H9 (cell line): ENCODE data around the gene EIF4E1B. TPM values are rescaled to one million over a fixed set of nuclear protein-coding genes. Genes with fewer than 3 reads are reported as not detected.

Experiments
- DNase-seq: peaks from one replicate; pipeline ENCODE4 v3.0.0-alpha.2; 2017
- H2AFZ ChIP-seq: one replicate; pipeline ENCODE4 v1.6.1; 2013; ENCODE audit warnings: mild to moderate bottlenecking, low read length, control low read depth, moderate library complexity
- H2AK5ac ChIP-seq: 2 replicates; pipeline ENCODE4 v1.6.1; 2013; ENCODE audit warnings: low read length, control low read depth, mixed read lengths; ENCODE audit not compliant: insufficient read length
- H2BK120ac ChIP-seq: one replicate; pipeline ENCODE4 v1.6.1; 2013; ENCODE audit warnings: low read depth, mild to moderate bottlenecking, low read length, control low read depth, inconsistent platforms; ENCODE audit not compliant: poor library complexity, severe bottlenecking
- H2BK12ac ChIP-seq: 2 replicates; pipeline ENCODE4 v1.6.1; 2013; ENCODE audit warnings: low read length, control low read depth, mixed read lengths, low read depth; ENCODE audit not compliant: insufficient read length
- H2BK15ac ChIP-seq: 2 replicates; pipeline ENCODE4 v1.6.1; 2013; ENCODE audit warnings: low read depth, low read length, control low read depth
- H2BK20ac ChIP-seq: one replicate; pipeline ENCODE4 v1.6.1; 2013; ENCODE audit warnings: low read depth, mild to moderate bottlenecking, low read length, control low read depth, inconsistent platforms; ENCODE audit not compliant: poor library complexity, severe bottlenecking
- H2BK5ac ChIP-seq: 2 replicates; pipeline ENCODE4 v1.6.1; 2013; ENCODE audit warnings: low read length, control low read depth, mixed read lengths; ENCODE audit not compliant: insufficient read length
- H3K14ac ChIP-seq: 2 replicates; pipeline ENCODE4 v1.6.1; 2013; ENCODE audit warnings: low read length, control low read depth; ENCODE audit not compliant: insufficient read depth
- H3K18ac ChIP-seq: 2 replicates; pipeline ENCODE4 v1.6.1; 2013; ENCODE audit warnings: low read depth, mild to moderate bottlenecking, mixed read lengths, low read length, control low read depth; ENCODE audit not compliant: insufficient read length
- H3K23ac ChIP-seq: 2 replicates; pipeline ENCODE4 v1.6.1; 2013; ENCODE audit warnings: low read length, control low read depth, mixed read lengths, low read depth; ENCODE audit not compliant: insufficient read length
- H3K23me2 ChIP-seq: 2 replicates; pipeline ENCODE4 v1.6.1; 2013; ENCODE audit warnings: low read depth, mild to moderate bottlenecking, mixed read lengths, low read length, control low read depth; ENCODE audit not compliant: insufficient read length, poor library complexity, severe bottlenecking
- H3K27ac ChIP-seq: 2 replicates; pipeline ENCODE4 v1.5.1; 2013; ENCODE audit warnings: low read length, control low read depth, mixed read lengths, low read depth; ENCODE audit not compliant: insufficient read length
- H3K27me3 ChIP-seq: 2 replicates; pipeline ENCODE4 v1.6.1; 2013; ENCODE audit warnings: low read length, control low read depth, inconsistent platforms; ENCODE audit not compliant: insufficient read depth
- H3K4ac ChIP-seq: 2 replicates; pipeline ENCODE4 v1.6.1; 2013; ENCODE audit warnings: low read depth, mild to moderate bottlenecking, control low read depth, inconsistent platforms, low read length, moderate library complexity
- H3K4me1 ChIP-seq: 2 replicates; pipeline ENCODE4 v1.6.1; 2013; ENCODE audit warnings: low read length, control low read depth, inconsistent platforms; ENCODE audit not compliant: insufficient read depth
- H3K4me2 ChIP-seq: 2 replicates; pipeline ENCODE4 v1.6.1; 2013; ENCODE audit warnings: low read length, control low read depth, mixed read lengths; ENCODE audit not compliant: insufficient read length, insufficient read depth
- H3K56ac ChIP-seq: 2 replicates; pipeline ENCODE4 v1.6.1; 2013; ENCODE audit warnings: low read depth, mild to moderate bottlenecking, mixed read lengths, low read length, control low read depth; ENCODE audit not compliant: insufficient read length
- H3K79me1 ChIP-seq: 2 replicates; pipeline ENCODE4 v1.6.1; 2013; ENCODE audit warnings: low read depth, mild to moderate bottlenecking, moderate library complexity, low read length, control low read depth, inconsistent platforms; ENCODE audit not compliant: insufficient read depth, poor library complexity, severe bottlenecking
- H3K79me2 ChIP-seq: 2 replicates; pipeline ENCODE4 v1.6.1; 2013; ENCODE audit warnings: low read length, control low read depth, inconsistent platforms; ENCODE audit not compliant: insufficient read depth
- H3K9ac ChIP-seq: 2 replicates; pipeline ENCODE4 v1.6.1; 2013; ENCODE audit warnings: low read length, control low read depth, mixed read lengths; ENCODE audit not compliant: insufficient read length; ENCODE audit errors: extremely low read depth
- H3K9me3 ChIP-seq: one replicate; pipeline ENCODE4 v1.6.1; 2013; ENCODE audit warnings: low read depth, low read length, inconsistent platforms; ENCODE audit not compliant: control insufficient read depth
- H3T11ph ChIP-seq: one replicate; pipeline ENCODE4 v1.6.1; 2013; ENCODE audit warnings: mild to moderate bottlenecking, low read length, control low read depth, inconsistent platforms
- H4K20me1 ChIP-seq: one replicate; pipeline ENCODE4 v1.6.1; 2013; ENCODE audit not compliant: control insufficient read depth, insufficient read length, insufficient read depth
- H4K5ac ChIP-seq: 2 replicates; pipeline ENCODE4 v1.6.1; 2013; ENCODE audit warnings: low read depth, mild to moderate bottlenecking, mixed read lengths, low read length, control low read depth; ENCODE audit not compliant: insufficient read length
- H4K8ac ChIP-seq: replicated peaks from 2 replicates; pipeline ENCODE4 v1.6.1; 2013; ENCODE audit warnings: low read length, control low read depth, mixed read lengths, low read depth; ENCODE audit not compliant: insufficient read length
- H4K91ac ChIP-seq: 2 replicates; pipeline ENCODE4 v1.6.1; 2013; ENCODE audit warnings: low read depth, mild to moderate bottlenecking, moderate library complexity, mixed read lengths, low read length, control low read depth; ENCODE audit not compliant: insufficient read length
- H3K27ac Mint-ChIP-seq, 3 experiments: 2 replicates in 2 of 3; 3 replicates in 1 of 3; pipeline ENCODE4 v1.8.0; 2020 to 2021; ENCODE audit warnings: mixed read lengths in 3 of 3, mild to moderate bottlenecking in 1 of 3, moderate library complexity in 1 of 3
- H3K27me3 Mint-ChIP-seq: 2 replicates; pipeline ENCODE4 v1.8.0; 2021; ENCODE audit warnings: low read depth, mild to moderate bottlenecking, moderate library complexity, mixed read lengths
- H3K36me3 Mint-ChIP-seq, 3 experiments: 2 replicates in 2 of 3; 3 replicates in 1 of 3; pipeline ENCODE4 v1.8.0; 2020 to 2021; ENCODE audit warnings: low read depth in 3 of 3, mixed read lengths in 3 of 3; ENCODE audit not compliant: insufficient read depth in 1 of 3
- H3K4me1 Mint-ChIP-seq, 2 experiments: 2 replicates each; pipeline ENCODE4 v1.8.0; 2020; ENCODE audit warnings: mixed read lengths in 2 of 2
- H3K4me3 Mint-ChIP-seq, 2 experiments: 2 replicates in 1 of 2; 3 replicates in 1 of 2; pipeline ENCODE4 v1.8.0; 2020 to 2021; ENCODE audit warnings: mild to moderate bottlenecking in 2 of 2, mixed read lengths in 2 of 2, moderate library complexity in 1 of 2
- H3K9me3 Mint-ChIP-seq, 2 experiments: 2 replicates in 1 of 2; 3 replicates in 1 of 2; pipeline ENCODE4 v1.8.0; 2020; ENCODE audit warnings: mild to moderate bottlenecking in 2 of 2, mixed read lengths in 2 of 2, moderate library complexity in 1 of 2
- WGBS: extraction: QIAGEN DNeasy Blood & Tissue Kit; methylation state at CpG from one replicate; pipeline ENCODE4 v1.1.7; 2013; ENCODE audit warnings: missing lambda C conversion rate, low lambda C conversion rate, mixed read lengths; ENCODE audit not compliant: insufficient read length; ENCODE audit errors: extremely low coverage; 5-methylcytosine and 5-hydroxymethylcytosine counted together
- total RNA-seq: library from RNA; stranded (reverse); gene quantifications from 2 replicates; pipeline ENCODE4 v1.2.1, GENCODE V29; 2021
- TF ChIP-seq, protein P1 (sequence below): fragments of 200-600 bp; sonication (generic); conservative IDR thresholded peaks from 3 replicates; pipeline ENCODE4 v1.8.0; 2021; ENCODE audit warnings: antibody characterized with exemption, mild to moderate bottlenecking

The EIF4E1B gene
- total RNA-seq, 1 experiment from 2014 or later = 1.3 TPM

DNA sequence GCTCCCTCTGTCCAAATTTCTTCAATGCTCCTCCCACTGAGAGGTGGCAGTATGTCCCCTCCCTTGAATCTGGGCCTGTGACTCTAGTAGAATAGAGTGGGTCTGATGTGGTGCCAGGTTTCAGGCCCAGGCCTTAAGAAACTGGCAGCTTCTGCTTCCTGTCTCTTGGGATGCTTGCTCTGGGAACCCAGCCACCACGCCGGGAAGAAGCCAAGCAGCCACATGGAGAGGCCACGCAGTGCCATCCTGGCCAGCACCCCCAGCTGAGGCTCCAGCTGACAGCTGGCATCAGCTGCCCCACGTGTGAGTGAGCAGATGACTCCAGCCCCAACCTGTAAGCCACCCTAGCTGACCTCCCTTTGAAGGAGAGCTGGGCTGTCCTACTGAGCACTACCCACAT is 9.5 kb downstream of the EIF4E1B start:
- H3K56ac ChIP-seq = no peak overlapping the region
- no peaks in the 10 kb centered on the region for H3K79me1 ChIP-seq
- no peak overlapping the region for H3K14ac ChIP-seq
- Mint-ChIP-seq H3K27me3 (peaks cover 21% of the 10 kb centered on the region), H3K9me3 (peaks cover 0 to 8% of the 10 kb centered on the region in 2 experiments; a peak in 3 of 5 replicates), H3K4me3 (no peak overlapping the region), H3K27ac (no peak overlapping the region), H3K36me3 (peaks cover 0 to 4% (median 2%) of the 10 kb centered on the region in 3 experiments; a peak in 4 of 7 replicates), H3K4me1 (peaks cover 46 to 65% of the 10 kb centered on the region in 2 experiments)
- no peak overlapping the region for H2BK12ac ChIP-seq
- no peak overlapping the region for H3K4me2 ChIP-seq
- no peak overlapping the region for H3K4ac ChIP-seq
- H2BK20ac ChIP-seq = no peak overlapping the region
- no peak overlapping the region for H3K27ac ChIP-seq
- no peak overlapping the region for H3K23ac ChIP-seq
- no peak overlapping the region for H2BK120ac ChIP-seq
- no peak overlapping the region for H4K91ac ChIP-seq
- WGBS = no CpG with 5 or more reads among the region's 4 CpGs
- H3K18ac ChIP-seq = no peak overlapping the region
- TF ChIP-seq, protein P1, sequence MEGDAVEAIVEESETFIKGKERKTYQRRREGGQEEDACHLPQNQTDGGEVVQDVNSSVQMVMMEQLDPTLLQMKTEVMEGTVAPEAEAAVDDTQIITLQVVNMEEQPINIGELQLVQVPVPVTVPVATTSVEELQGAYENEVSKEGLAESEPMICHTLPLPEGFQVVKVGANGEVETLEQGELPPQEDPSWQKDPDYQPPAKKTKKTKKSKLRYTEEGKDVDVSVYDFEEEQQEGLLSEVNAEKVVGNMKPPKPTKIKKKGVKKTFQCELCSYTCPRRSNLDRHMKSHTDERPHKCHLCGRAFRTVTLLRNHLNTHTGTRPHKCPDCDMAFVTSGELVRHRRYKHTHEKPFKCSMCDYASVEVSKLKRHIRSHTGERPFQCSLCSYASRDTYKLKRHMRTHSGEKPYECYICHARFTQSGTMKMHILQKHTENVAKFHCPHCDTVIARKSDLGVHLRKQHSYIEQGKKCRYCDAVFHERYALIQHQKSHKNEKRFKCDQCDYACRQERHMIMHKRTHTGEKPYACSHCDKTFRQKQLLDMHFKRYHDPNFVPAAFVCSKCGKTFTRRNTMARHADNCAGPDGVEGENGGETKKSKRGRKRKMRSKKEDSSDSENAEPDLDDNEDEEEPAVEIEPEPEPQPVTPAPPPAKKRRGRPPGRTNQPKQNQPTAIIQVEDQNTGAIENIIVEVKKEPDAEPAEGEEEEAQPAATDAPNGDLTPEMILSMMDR = no peak
- H2BK5ac ChIP-seq = no peak overlapping the region
- H3T11ph ChIP-seq = no peak overlapping the region
- H3K23me2 ChIP-seq = no peaks in the 10 kb centered on the region
- no peaks in the 10 kb centered on the region for H4K20me1 ChIP-seq
- H2BK15ac ChIP-seq = no peak overlapping the region
- H4K5ac ChIP-seq = no peak overlapping the region
- H3K27me3 ChIP-seq = no peaks in the 10 kb centered on the region
- H3K9me3 ChIP-seq = no peaks in the 10 kb centered on the region
- H3K4me1 ChIP-seq = no peaks in the 10 kb centered on the region; the same call in 1 of the 2 replicates
- H3K79me2 ChIP-seq = no peaks in the 10 kb centered on the region
- no peak for DNase-seq
- H2AFZ ChIP-seq = no peak overlapping the region
- no peak overlapping the region for H4K8ac ChIP-seq
- H2AK5ac ChIP-seq = no peak overlapping the region
- H3K9ac ChIP-seq = no peak overlapping the region
